ENCODE data around the gene TEK.

DNA sequence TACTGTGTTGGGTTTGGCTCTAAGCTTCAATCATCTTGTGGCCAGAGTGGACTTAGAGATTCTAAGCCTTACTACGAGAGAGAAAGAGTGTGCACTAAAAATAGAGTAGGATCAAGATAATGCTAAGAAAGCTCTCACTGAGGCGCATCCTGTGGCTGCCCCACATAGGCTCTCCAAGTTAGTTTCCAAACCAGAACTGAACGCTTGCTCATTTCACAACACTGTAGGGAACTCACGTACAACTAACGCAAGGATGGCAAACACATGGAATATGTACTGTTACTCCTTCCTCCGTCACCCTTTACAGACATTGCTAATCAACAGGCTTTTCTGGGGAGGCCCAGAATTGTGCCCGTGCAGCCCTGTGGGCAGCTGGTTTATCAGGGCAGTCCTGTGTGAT lies 97.0 kb downstream of the TEK start:
- TF ChIP-seq, protein P1, sequence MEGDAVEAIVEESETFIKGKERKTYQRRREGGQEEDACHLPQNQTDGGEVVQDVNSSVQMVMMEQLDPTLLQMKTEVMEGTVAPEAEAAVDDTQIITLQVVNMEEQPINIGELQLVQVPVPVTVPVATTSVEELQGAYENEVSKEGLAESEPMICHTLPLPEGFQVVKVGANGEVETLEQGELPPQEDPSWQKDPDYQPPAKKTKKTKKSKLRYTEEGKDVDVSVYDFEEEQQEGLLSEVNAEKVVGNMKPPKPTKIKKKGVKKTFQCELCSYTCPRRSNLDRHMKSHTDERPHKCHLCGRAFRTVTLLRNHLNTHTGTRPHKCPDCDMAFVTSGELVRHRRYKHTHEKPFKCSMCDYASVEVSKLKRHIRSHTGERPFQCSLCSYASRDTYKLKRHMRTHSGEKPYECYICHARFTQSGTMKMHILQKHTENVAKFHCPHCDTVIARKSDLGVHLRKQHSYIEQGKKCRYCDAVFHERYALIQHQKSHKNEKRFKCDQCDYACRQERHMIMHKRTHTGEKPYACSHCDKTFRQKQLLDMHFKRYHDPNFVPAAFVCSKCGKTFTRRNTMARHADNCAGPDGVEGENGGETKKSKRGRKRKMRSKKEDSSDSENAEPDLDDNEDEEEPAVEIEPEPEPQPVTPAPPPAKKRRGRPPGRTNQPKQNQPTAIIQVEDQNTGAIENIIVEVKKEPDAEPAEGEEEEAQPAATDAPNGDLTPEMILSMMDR (IDR thresholded peaks at IDR 0.05; ENCODE audit: insufficient read depth, low read length), result no peak
- no peak for TF ChIP-seq POLR2AphosphoS5 (IDR thresholded peaks at IDR 0.05; ENCODE audit: low read depth)
- no peak for TF ChIP-seq GABPA (IDR thresholded peaks at IDR 0.05; ENCODE audit: low read depth)
